Measurements from ENCODE around the gene ZCCHC9.

The ZCCHC9 gene

DNA sequence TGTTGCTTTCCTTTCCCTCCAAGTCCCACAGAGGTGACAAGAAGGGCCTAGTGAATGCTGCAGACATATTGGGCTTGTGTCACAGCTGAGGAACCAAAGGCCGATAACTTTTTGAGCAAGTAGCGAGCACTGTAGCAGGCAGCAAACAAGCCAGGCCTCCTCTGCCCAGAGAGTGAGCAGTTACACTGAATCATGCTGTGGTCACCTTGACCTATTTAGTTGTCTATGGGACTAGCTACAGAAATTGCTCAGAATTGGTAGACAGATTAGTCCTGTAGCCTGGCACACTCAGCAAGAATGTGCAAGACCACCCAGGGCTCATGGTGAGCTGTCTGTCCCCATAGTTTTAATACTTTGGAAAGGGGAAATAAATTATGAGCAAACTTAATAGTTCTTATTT is 25.2 kb downstream of the ZCCHC9 start:
- Histone ChIP-seq H2AFZ (ENCODE audit: low read length) (no peak overlapping the region), H3K27me3 (replicated peaks; ENCODE audit: insufficient read depth, low read length) (no peaks in the 10 kb centered on the region), H3K4me2 (ENCODE audit: low read depth, low read length) (no peak overlapping the region), H3K4me1 (ENCODE audit: low read length) (no peaks in the 10 kb centered on the region), H4K20me1 (ENCODE audit: insufficient read depth, low read length) (no peaks in the 10 kb centered on the region), H3K36me3 (replicated peaks; ENCODE audit: insufficient read depth, low read length) (no peaks in the 10 kb centered on the region), H3K4me3 (ENCODE audit: low read length) (no peak overlapping the region), H3K27ac (ENCODE audit: low read length) (no peak overlapping the region), H3F3A (ENCODE audit: insufficient read depth, low read length) (no peaks in the 10 kb centered on the region), H3K9me3 (replicated peaks; ENCODE audit: insufficient read depth, low read length) (no peaks in the 10 kb centered on the region), H3K9ac (ENCODE audit: low read length) (no peak overlapping the region), H3K9me2 (replicated peaks; ENCODE audit: insufficient read depth, low read length) (no peaks in the 10 kb centered on the region), H3K79me2 (ENCODE audit: low read length) (no peaks in the 10 kb centered on the region)
- no peak for DNase-seq
- TF ChIP-seq CTCF (IDR thresholded peaks at IDR 0.05; ENCODE audit: low read length) (no peak), EZH2 (optimal IDR thresholded peaks at IDR 0.05; ENCODE audit: low read depth, low read length) (no peak), EZH2phosphoT487 (IDR thresholded peaks at IDR 0.05; ENCODE audit: low read length) (no peak)

DNA sequence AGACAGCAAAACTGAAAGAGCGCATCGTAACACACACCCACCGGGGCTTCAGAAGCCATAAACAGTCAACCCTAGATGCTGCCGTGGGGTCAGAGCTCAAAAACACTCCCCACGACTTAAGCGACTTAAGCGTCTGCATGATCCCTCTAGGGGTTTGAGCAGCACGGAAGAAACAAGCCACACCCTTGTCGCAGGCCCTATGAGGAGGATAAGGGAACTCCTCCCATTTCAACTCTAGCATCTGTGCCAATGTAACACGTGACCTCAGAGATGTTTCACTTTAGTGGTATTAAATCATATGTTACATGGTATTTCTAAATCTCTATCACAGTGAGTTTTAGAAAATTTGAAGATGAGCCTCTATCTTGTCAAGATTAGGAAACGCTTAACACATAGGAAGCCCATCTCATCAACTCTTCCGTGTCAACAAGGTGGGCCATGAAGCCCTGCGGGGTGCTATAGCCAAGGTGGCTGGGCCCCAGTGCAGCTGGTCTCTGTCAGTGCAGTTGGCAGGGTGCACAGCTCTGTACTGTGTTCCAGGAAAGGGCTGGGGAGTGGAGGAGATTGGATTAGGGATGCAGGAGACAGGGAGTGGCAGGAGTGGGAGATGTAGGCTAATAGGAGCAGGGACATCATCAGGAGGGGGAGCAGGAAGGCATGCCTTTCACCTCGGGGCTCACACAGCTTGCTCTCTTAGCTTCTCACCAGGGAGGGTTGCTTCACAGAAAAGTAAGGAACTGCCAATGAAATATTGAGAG is 33.1 kb downstream of the ZCCHC9 start:
- H3K9me3 ChIP-seq (replicated peaks; ENCODE audit: insufficient read depth, low read length), result no peaks in the 10 kb centered on the region
- H3K9me2 ChIP-seq (replicated peaks; ENCODE audit: insufficient read depth, low read length), result no peaks in the 10 kb centered on the region
- H3K4me1 ChIP-seq (ENCODE audit: low read length), result no peaks in the 10 kb centered on the region
- H4K20me1 ChIP-seq (ENCODE audit: insufficient read depth, low read length), result no peaks in the 10 kb centered on the region
- H2AFZ ChIP-seq (ENCODE audit: low read length), result no peak overlapping the region
- H3K4me2 ChIP-seq (ENCODE audit: low read depth, low read length), result no peak overlapping the region
- no peak overlapping the region for H3K9ac ChIP-seq (ENCODE audit: low read length)
- H3K27me3 ChIP-seq (replicated peaks; ENCODE audit: insufficient read depth, low read length), result no peaks in the 10 kb centered on the region
- H3K79me2 ChIP-seq (ENCODE audit: low read length), result no peaks in the 10 kb centered on the region
- no peak overlapping the region for H3K27ac ChIP-seq (ENCODE audit: low read length)
- no peak for TF ChIP-seq EZH2 (optimal IDR thresholded peaks at IDR 0.05; ENCODE audit: low read depth, low read length)
- TF ChIP-seq CTCF (IDR thresholded peaks at IDR 0.05; ENCODE audit: low read length), result no peak
- TF ChIP-seq EZH2phosphoT487 (IDR thresholded peaks at IDR 0.05; ENCODE audit: low read length), result no peak
- H3F3A ChIP-seq (ENCODE audit: insufficient read depth, low read length), result no peaks in the 10 kb centered on the region
- H3K4me3 ChIP-seq (ENCODE audit: low read length), result no peak overlapping the region
- DNase-seq, result no peak
- H3K36me3 ChIP-seq (replicated peaks; ENCODE audit: insufficient read depth, low read length), result no peaks in the 10 kb centered on the region

- H4K20me1 ChIP-seq (ENCODE audit: insufficient read depth, low read length), result no peaks in the 10 kb centered on the region
- no peaks in the 10 kb centered on the region for H3K36me3 ChIP-seq (replicated peaks; ENCODE audit: insufficient read depth, low read length)
- no peak overlapping the region for H2AFZ ChIP-seq (ENCODE audit: low read length)
- H3K9me2 ChIP-seq (replicated peaks; ENCODE audit: insufficient read depth, low read length), result no peaks in the 10 kb centered on the region
- no peaks in the 10 kb centered on the region for H3K4me1 ChIP-seq (ENCODE audit: low read length)
- no peak for DNase-seq
- H3K4me3 ChIP-seq (ENCODE audit: low read length), result no peak overlapping the region
- no peaks in the 10 kb centered on the region for H3K79me2 ChIP-seq (ENCODE audit: low read length)
- H3K27ac ChIP-seq (ENCODE audit: low read length), result no peak overlapping the region
- no peaks in the 10 kb centered on the region for H3K9me3 ChIP-seq (replicated peaks; ENCODE audit: insufficient read depth, low read length)
- H3K4me2 ChIP-seq (ENCODE audit: low read depth, low read length), result no peak overlapping the region
- no peak overlapping the region for H3K9ac ChIP-seq (ENCODE audit: low read length)
- no peaks in the 10 kb centered on the region for H3K27me3 ChIP-seq (replicated peaks; ENCODE audit: insufficient read depth, low read length)
- no peak for TF ChIP-seq EZH2 (optimal IDR thresholded peaks at IDR 0.05; ENCODE audit: low read depth, low read length)
- no peak for TF ChIP-seq EZH2phosphoT487 (IDR thresholded peaks at IDR 0.05; ENCODE audit: low read length)
- TF ChIP-seq CTCF (IDR thresholded peaks at IDR 0.05; ENCODE audit: low read length), result no peak
- H3F3A ChIP-seq (ENCODE audit: insufficient read depth, low read length), result no peaks in the 10 kb centered on the region
These were observed 34.6 kb downstream of the ZCCHC9 start for GRCh38 chr5:81335946-81336345.

All from MM.1S (cell line).